Measurements from ENCODE around the gene PPM1N.
A peak's percentile ranks its signal among the peaks of the same experiment; 100 is the strongest.

PPM1N gene

GRCh38 chr19:45464274-45464673 lies 34.0 kb upstream of the PPM1N start:
- Histone ChIP-seq H3K27me3 (ENCODE audit: control insufficient read depth, insufficient read depth, low read length) (no peaks in the 10 kb centered on the region), H3K4me1 (ENCODE audit: control insufficient read depth, insufficient read depth, low read length) (peaks cover 5% of the 10 kb centered on the region), H3K27ac (ENCODE audit: low read depth, low read length) (no peak overlapping the region), H3K9ac (ENCODE audit: low read length) (no peak overlapping the region), H3K4me3 (ENCODE audit: low read length) (no peak overlapping the region), H3K36me3 (ENCODE audit: control insufficient read depth, insufficient read depth, low read length) (no peaks in the 10 kb centered on the region)

DNA sequence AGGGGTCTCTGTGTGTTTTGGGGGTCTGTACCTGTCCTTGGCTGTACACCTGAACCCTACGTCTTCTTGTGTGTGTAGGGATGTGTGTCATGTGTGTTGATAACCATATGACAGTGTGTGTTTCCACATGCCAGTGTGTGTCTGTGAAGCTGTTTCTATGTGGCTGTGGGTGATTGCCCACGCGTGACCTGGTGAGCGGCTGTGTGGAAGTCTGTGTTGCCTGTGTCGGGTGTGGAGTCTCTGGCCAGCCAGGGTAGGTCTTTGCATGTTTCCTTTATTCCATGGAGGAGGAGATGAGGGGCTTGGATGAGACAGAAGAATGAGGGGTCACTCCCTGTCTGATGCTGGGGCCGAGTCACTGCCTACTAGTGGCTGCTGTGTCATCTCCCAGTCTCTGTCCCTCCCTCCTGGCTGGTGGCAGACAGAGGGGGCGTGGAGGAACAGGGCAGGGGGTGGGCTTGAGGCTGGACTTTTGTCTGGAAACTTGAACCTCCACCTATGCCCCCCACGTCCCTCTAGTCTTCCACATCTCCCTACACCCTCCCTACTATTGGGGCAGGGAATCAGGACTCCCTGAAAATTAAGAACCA lies 33.3 kb upstream of the PPM1N start:
- Histone ChIP-seq H3K36me3 (ENCODE audit: control insufficient read depth, insufficient read depth, low read length) (no peaks in the 10 kb centered on the region), H3K27ac (ENCODE audit: low read depth, low read length) (no peak overlapping the region), H3K27me3 (ENCODE audit: control insufficient read depth, insufficient read depth, low read length) (no peaks in the 10 kb centered on the region), H3K4me1 (ENCODE audit: control insufficient read depth, insufficient read depth, low read length) (peaks cover 8% of the 10 kb centered on the region), H3K4me3 (ENCODE audit: low read length) (no peak overlapping the region), H3K9ac (ENCODE audit: low read length) (no peak overlapping the region)

DNA sequence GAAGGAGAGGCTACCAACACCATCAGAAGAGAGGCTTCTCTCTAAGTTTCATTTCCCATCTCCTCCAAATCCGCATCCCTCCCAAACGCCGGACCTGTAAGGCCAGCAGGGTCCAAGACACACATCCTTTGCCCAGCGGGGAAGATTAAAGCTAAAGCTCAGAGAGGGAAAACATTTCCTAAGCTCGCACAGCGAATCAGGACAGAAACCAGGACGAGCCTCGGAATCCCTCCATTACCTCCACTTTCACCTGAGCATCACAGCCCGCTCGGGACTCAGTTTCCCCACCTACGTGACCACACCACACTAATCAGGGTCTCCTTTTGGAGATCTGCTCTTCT lies 31.2 kb upstream of the PPM1N start:
- Histone ChIP-seq H3K36me3 (ENCODE audit: control insufficient read depth, insufficient read depth, low read length) (peaks cover 2% of the 10 kb centered on the region), H3K4me1 (ENCODE audit: control insufficient read depth, insufficient read depth, low read length) (peaks cover 13% of the 10 kb centered on the region), H3K4me3 (ENCODE audit: low read length) (peak overlapping the region; percentile 99), H3K9ac (ENCODE audit: low read length) (peak overlapping the region; percentile 54), H3K27ac (ENCODE audit: low read depth, low read length) (peak overlapping the region; percentile 83), H3K27me3 (ENCODE audit: control insufficient read depth, insufficient read depth, low read length) (no peaks in the 10 kb centered on the region)

- peaks cover 2% of the 10 kb centered on the region for H3K36me3 ChIP-seq (ENCODE audit: control insufficient read depth, insufficient read depth, low read length)
- peaks cover 13% of the 10 kb centered on the region for H3K4me1 ChIP-seq (ENCODE audit: control insufficient read depth, insufficient read depth, low read length)
- peak within 1 kb of the TSS; percentile 54 for H3K9ac ChIP-seq (ENCODE audit: low read length)
- peak within 1 kb of the TSS; percentile 99 for H3K4me3 ChIP-seq (ENCODE audit: low read length)
- H3K27me3 ChIP-seq (ENCODE audit: control insufficient read depth, insufficient read depth, low read length): no peaks in the 10 kb centered on the region
- peak within 1 kb of the TSS; percentile 83 for H3K27ac ChIP-seq (ENCODE audit: low read depth, low read length)
These were observed 30.6 kb upstream of the PPM1N start, which contains the start of gene FOSB for GRCh38 chr19:45467456-45468158. TSS of gene FOSB (plus strand) at chr19:45467996. CDS start at chr19:45468587, 591 bp downstream.

GRCh38 chr19:45468159-45468651 lies 30.0 kb upstream of the PPM1N start:
- Histone ChIP-seq H3K9ac (ENCODE audit: low read length) (no peak overlapping the region), H3K4me3 (ENCODE audit: low read length) (peak overlapping the region; percentile 99), H3K27ac (ENCODE audit: low read depth, low read length) (no peak overlapping the region), H3K4me1 (ENCODE audit: control insufficient read depth, insufficient read depth, low read length) (peaks cover 13% of the 10 kb centered on the region), H3K36me3 (ENCODE audit: control insufficient read depth, insufficient read depth, low read length) (peaks cover 2% of the 10 kb centered on the region), H3K27me3 (ENCODE audit: control insufficient read depth, insufficient read depth, low read length) (no peaks in the 10 kb centered on the region)

GRCh38 chr19:45468803-45469131 lies 29.5 kb upstream of the PPM1N start:
- Histone ChIP-seq H3K4me3 (ENCODE audit: low read length) (peak overlapping the region; percentile 99), H3K27ac (ENCODE audit: low read depth, low read length) (peak overlapping the region; percentile 78), H3K36me3 (ENCODE audit: control insufficient read depth, insufficient read depth, low read length) (peaks cover 2% of the 10 kb centered on the region), H3K4me1 (ENCODE audit: control insufficient read depth, insufficient read depth, low read length) (peaks cover 13% of the 10 kb centered on the region), H3K27me3 (ENCODE audit: control insufficient read depth, insufficient read depth, low read length) (no peaks in the 10 kb centered on the region), H3K9ac (ENCODE audit: low read length) (peak overlapping the region; percentile 39)

DNA sequence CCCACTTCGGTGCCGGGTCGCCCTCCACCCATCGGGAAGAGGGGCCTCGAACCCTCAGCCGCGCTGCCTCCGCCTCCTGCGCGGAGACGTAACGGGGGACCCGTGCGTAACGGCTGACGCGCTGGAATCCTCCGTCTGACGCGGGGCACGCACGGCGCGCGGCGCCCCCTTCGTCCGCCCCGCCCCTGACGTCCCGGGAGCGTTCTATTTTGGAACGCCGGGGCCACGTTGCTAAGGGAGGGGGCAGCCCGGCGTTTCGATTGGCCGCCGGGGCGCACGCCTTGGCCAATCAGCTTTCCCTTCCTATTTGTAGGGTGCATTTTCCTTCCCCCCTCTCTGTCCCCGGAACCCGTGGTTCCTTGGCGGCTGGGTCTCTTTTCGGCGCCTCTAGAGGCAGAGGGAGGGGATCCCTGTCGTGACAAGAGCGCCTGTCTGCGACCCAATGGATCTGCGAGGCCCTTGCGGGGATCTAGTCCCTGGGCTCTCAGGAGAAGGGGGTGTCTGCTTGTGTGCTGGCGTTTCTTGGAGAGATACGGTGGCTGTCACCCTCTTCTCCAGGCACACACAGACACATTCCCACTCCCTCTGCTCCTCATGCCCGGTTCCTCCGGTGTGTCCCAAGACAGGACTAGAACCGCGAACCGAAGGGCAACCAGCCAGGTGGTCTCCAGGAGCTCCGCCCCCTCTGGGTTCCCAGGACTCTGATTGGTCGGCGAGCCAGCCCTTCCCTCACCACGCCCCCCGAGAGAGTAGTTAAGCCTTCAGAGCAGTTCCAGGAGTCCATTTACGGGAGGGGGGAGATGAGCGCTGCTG lies 28.9 kb upstream of the PPM1N start:
- peaks cover 2% of the 10 kb centered on the region for H3K36me3 ChIP-seq (ENCODE audit: control insufficient read depth, insufficient read depth, low read length)
- H3K9ac ChIP-seq (ENCODE audit: low read length): peak overlapping the region; percentile 98
- H3K27me3 ChIP-seq (ENCODE audit: control insufficient read depth, insufficient read depth, low read length): no peaks in the 10 kb centered on the region
- H3K4me3 ChIP-seq (ENCODE audit: low read length): peak overlapping the region; percentile 99
- H3K27ac ChIP-seq (ENCODE audit: low read depth, low read length): peak overlapping the region; percentile 89
- H3K4me1 ChIP-seq (ENCODE audit: control insufficient read depth, insufficient read depth, low read length): peaks cover 13% of the 10 kb centered on the region

- Histone ChIP-seq H3K4me1 (ENCODE audit: control insufficient read depth, insufficient read depth, low read length) (peaks cover 13% of the 10 kb centered on the region), H3K27ac (ENCODE audit: low read depth, low read length) (peak overlapping the region; percentile 89), H3K27me3 (ENCODE audit: control insufficient read depth, insufficient read depth, low read length) (no peaks in the 10 kb centered on the region), H3K36me3 (ENCODE audit: control insufficient read depth, insufficient read depth, low read length) (peaks cover 2% of the 10 kb centered on the region), H3K9ac (ENCODE audit: low read length) (peak overlapping the region; percentile 98), H3K4me3 (ENCODE audit: low read length) (peak overlapping the region; percentile 99)
These were observed 28.1 kb upstream of the PPM1N start for GRCh38 chr19:45469945-45470761.

- peak overlapping the region; percentile 99 for H3K4me3 ChIP-seq (ENCODE audit: low read length)
- H3K9ac ChIP-seq (ENCODE audit: low read length): no peak overlapping the region
- H3K36me3 ChIP-seq (ENCODE audit: control insufficient read depth, insufficient read depth, low read length): peaks cover 2% of the 10 kb centered on the region
- no peaks in the 10 kb centered on the region for H3K27me3 ChIP-seq (ENCODE audit: control insufficient read depth, insufficient read depth, low read length)
- peaks cover 13% of the 10 kb centered on the region for H3K4me1 ChIP-seq (ENCODE audit: control insufficient read depth, insufficient read depth, low read length)
- no peak overlapping the region for H3K27ac ChIP-seq (ENCODE audit: low read depth, low read length)
These were observed 27.5 kb upstream of the PPM1N start for GRCh38 chr19:45470762-45471081.

DNA sequence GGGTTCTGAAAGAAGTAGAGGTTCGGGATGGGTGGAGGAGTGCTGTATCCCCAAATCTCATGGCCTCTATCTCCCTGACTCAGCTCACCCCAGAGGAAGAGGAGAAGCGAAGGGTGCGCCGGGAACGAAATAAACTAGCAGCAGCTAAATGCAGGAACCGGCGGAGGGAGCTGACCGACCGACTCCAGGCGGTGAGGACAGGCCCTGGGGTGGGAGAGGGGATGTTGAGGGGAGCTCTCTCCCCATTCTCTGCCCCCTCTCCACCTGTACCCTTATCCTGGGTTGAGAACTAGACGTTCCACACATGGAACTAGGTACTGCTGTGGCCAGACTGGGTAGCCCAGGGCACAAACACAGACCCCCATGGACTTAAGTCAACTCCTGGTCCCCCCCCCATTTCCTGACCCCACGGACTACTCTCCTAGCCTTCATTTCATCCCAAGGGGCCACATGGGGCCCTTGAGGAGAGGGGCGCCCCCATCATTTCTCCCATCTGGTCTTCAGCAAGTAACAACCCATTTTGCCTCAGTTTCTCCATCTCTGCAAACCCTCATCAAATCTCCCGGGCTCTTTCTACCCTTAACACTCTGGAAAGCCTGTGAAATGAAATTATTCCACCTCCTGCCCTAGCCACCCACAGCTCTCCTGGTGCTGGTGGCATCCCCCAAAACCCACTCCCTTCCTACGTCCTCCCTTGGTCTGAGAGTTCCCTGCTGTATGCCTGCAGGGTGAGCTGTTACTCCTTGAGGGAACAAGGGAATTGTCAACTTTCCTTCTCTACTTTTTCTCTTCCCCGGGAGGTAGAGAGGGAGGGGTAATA lies 26.9 kb upstream of the PPM1N start:
- Histone ChIP-seq H3K36me3 (ENCODE audit: control insufficient read depth, insufficient read depth, low read length) (peaks cover 2% of the 10 kb centered on the region), H3K9ac (ENCODE audit: low read length) (no peak overlapping the region), H3K27ac (ENCODE audit: low read depth, low read length) (no peak overlapping the region), H3K4me1 (ENCODE audit: control insufficient read depth, insufficient read depth, low read length) (peaks cover 13% of the 10 kb centered on the region), H3K27me3 (ENCODE audit: control insufficient read depth, insufficient read depth, low read length) (no peaks in the 10 kb centered on the region), H3K4me3 (ENCODE audit: low read length) (peak overlapping the region; percentile 99)

DNA sequence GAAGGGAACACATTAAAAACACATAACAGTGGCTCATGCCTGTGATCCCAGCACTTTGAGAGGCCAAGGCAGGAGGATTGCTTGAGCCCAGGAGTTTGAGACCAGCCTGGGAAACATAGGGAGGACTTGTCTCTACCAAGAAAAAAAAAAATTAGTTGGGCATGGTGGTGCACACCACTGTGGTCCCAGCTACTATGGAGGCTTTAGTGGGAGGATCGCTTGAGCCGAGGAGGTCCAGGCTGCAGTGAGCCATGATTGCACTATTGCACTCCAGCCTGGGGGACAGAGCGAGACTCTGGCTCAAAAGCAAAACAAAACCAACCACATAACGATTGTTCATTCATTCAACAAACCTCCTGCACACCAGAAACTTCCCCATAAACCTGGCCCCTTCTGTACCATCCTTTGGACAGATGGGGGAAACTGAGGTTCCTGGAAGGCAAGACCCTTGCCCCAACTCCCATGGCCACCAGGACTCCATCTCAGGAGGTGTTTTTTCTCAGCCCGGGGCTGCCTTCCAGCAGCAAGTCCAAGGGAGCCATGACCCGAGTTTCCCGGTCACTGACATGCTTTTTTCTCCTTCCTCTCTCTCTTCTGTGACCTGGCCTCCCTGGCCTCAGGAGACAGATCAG lies 26.2 kb upstream of the PPM1N start:
- H3K4me1 ChIP-seq (ENCODE audit: control insufficient read depth, insufficient read depth, low read length): peaks cover 12% of the 10 kb centered on the region
- H3K27ac ChIP-seq (ENCODE audit: low read depth, low read length): no peak overlapping the region
- H3K4me3 ChIP-seq (ENCODE audit: low read length): no peak overlapping the region
- peaks cover 2% of the 10 kb centered on the region for H3K36me3 ChIP-seq (ENCODE audit: control insufficient read depth, insufficient read depth, low read length)
- H3K27me3 ChIP-seq (ENCODE audit: control insufficient read depth, insufficient read depth, low read length): no peaks in the 10 kb centered on the region
- no peak overlapping the region for H3K9ac ChIP-seq (ENCODE audit: low read length)
